ENCODE data around the gene DNAH1.

- no peak for TF ChIP-seq CTCF (IDR thresholded peaks at IDR 0.05 in 8 of 11, conservative IDR thresholded peaks at IDR 0.05 in 3 of 11)
- no peak for TF ChIP-seq POLR2A (IDR thresholded peaks at IDR 0.05)
- no peak for TF ChIP-seq POLR2AphosphoS5 (IDR thresholded peaks at IDR 0.05)
Measured at GRCh38 chr3:52420388-52420787, 104.3 kb downstream of the DNAH1 start.
